Nephron (organoid): Measurements from ENCODE around the gene ANKH.

ENCODE experiments used
- H3K27ac Mint-ChIP-seq, 3 experiments: 2 replicates each; pipeline ENCODE4 v1.8.0; 2020; ENCODE audit warnings: mixed read lengths in 3 of 3, mild to moderate bottlenecking in 2 of 3, moderate library complexity in 1 of 3
- H3K27me3 Mint-ChIP-seq: 2 replicates; pipeline ENCODE4 v1.8.0; 2021; ENCODE audit warnings: low read depth, mild to moderate bottlenecking, moderate library complexity, mixed read lengths
- H3K36me3 Mint-ChIP-seq: 2 replicates; pipeline ENCODE4 v1.8.0; 2020; ENCODE audit warnings: low read depth, mixed read lengths
- H3K4me1 Mint-ChIP-seq: 2 replicates; pipeline ENCODE4 v1.8.0; 2020; ENCODE audit warnings: mixed read lengths
- H3K4me3 Mint-ChIP-seq, 3 experiments: 2 replicates each; pipeline ENCODE4 v1.8.0; 2020; ENCODE audit warnings: mild to moderate bottlenecking in 3 of 3, mixed read lengths in 3 of 3, moderate library complexity in 2 of 3
- H3K9me3 Mint-ChIP-seq: 2 replicates; pipeline ENCODE4 v1.8.0; 2020; ENCODE audit warnings: mixed read lengths
- TF ChIP-seq, protein P1 (sequence below), 3 experiments: fragments of 200-600 bp; sonication (generic); IDR thresholded peaks; one replicate each; pipeline ENCODE4 v1.5.0; 2021; ENCODE audit warnings: antibody characterized with exemption in 3 of 3; ENCODE audit not compliant: unreplicated experiment in 3 of 3

ANKH gene

GRCh38 chr5:14859150-14859549 lies 12.4 kb downstream of the ANKH start:
- no peaks in the 10 kb centered on the region for H3K4me1 Mint-ChIP-seq
- no peaks in the 10 kb centered on the region for H3K9me3 Mint-ChIP-seq
- H3K27me3 Mint-ChIP-seq = peaks cover 6% of the 10 kb centered on the region
- no peak overlapping the region for H3K4me3 Mint-ChIP-seq
- no peaks in the 10 kb centered on the region for H3K36me3 Mint-ChIP-seq
- TF ChIP-seq, protein P1, sequence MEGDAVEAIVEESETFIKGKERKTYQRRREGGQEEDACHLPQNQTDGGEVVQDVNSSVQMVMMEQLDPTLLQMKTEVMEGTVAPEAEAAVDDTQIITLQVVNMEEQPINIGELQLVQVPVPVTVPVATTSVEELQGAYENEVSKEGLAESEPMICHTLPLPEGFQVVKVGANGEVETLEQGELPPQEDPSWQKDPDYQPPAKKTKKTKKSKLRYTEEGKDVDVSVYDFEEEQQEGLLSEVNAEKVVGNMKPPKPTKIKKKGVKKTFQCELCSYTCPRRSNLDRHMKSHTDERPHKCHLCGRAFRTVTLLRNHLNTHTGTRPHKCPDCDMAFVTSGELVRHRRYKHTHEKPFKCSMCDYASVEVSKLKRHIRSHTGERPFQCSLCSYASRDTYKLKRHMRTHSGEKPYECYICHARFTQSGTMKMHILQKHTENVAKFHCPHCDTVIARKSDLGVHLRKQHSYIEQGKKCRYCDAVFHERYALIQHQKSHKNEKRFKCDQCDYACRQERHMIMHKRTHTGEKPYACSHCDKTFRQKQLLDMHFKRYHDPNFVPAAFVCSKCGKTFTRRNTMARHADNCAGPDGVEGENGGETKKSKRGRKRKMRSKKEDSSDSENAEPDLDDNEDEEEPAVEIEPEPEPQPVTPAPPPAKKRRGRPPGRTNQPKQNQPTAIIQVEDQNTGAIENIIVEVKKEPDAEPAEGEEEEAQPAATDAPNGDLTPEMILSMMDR (IDR thresholded peaks at IDR 0.05; ENCODE audit: unreplicated experiment in 3 of 3) = no peak
- no peak overlapping the region for H3K27ac Mint-ChIP-seq

GRCh38 chr5:14855366-14855765 lies 16.2 kb downstream of the ANKH start:
- H3K4me1 Mint-ChIP-seq = peaks cover 6% of the 10 kb centered on the region
- no peak overlapping the region for H3K4me3 Mint-ChIP-seq
- no peak overlapping the region for H3K27ac Mint-ChIP-seq
- H3K36me3 Mint-ChIP-seq = no peaks in the 10 kb centered on the region
- no peaks in the 10 kb centered on the region for H3K9me3 Mint-ChIP-seq
- no peaks in the 10 kb centered on the region for H3K27me3 Mint-ChIP-seq
- TF ChIP-seq, protein P1 (IDR thresholded peaks at IDR 0.05; ENCODE audit: unreplicated experiment in 3 of 3) = no peak

- no peaks in the 10 kb centered on the region for H3K27me3 Mint-ChIP-seq
- H3K4me3 Mint-ChIP-seq = no peak overlapping the region
- peaks cover 6% of the 10 kb centered on the region for H3K4me1 Mint-ChIP-seq
- H3K36me3 Mint-ChIP-seq = no peaks in the 10 kb centered on the region
- TF ChIP-seq, protein P1 (IDR thresholded peaks at IDR 0.05; ENCODE audit: unreplicated experiment in 3 of 3) = no peak
- no peak overlapping the region for H3K27ac Mint-ChIP-seq
- no peaks in the 10 kb centered on the region for H3K9me3 Mint-ChIP-seq
Observed at GRCh38 chr5:14854799-14855198, 16.8 kb downstream of the ANKH start.

GRCh38 chr5:14853685-14854084 lies 17.9 kb downstream of the ANKH start:
- TF ChIP-seq, protein P1 (IDR thresholded peaks at IDR 0.05; ENCODE audit: unreplicated experiment in 3 of 3) = no peak
- H3K4me3 Mint-ChIP-seq = no peak overlapping the region
- H3K9me3 Mint-ChIP-seq = no peaks in the 10 kb centered on the region
- H3K27me3 Mint-ChIP-seq = no peaks in the 10 kb centered on the region
- H3K36me3 Mint-ChIP-seq = no peaks in the 10 kb centered on the region
- peaks cover 6% of the 10 kb centered on the region for H3K4me1 Mint-ChIP-seq
- H3K27ac Mint-ChIP-seq = no peak overlapping the region

DNA sequence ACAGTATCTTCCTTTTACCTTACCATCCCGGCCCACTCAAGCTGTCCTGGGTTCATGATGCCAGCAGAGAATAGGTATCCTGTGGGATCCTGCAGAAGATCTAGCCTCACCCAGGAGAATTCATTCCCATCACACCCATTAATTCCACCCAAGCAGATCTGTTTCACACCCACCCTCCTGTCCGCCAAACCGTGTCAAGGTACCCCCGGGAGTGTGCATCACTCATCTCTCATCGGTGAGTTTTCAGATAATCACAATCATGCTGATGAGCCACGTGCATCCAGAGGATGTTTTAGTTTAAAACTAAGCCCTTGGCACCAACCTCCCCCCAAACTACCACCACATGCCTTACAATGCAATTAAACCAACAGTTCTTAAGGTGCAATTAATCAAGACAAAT lies 18.8 kb downstream of the ANKH start:
- no peak overlapping the region for H3K4me3 Mint-ChIP-seq
- no peaks in the 10 kb centered on the region for H3K9me3 Mint-ChIP-seq
- no peak overlapping the region for H3K27ac Mint-ChIP-seq
- peaks cover 6% of the 10 kb centered on the region for H3K4me1 Mint-ChIP-seq
- H3K36me3 Mint-ChIP-seq = no peaks in the 10 kb centered on the region
- H3K27me3 Mint-ChIP-seq = no peaks in the 10 kb centered on the region
- TF ChIP-seq, protein P1 (IDR thresholded peaks at IDR 0.05; ENCODE audit: unreplicated experiment in 3 of 3) = no peak

- Mint-ChIP-seq H3K9me3 (no peaks in the 10 kb centered on the region), H3K4me1 (peaks cover 6% of the 10 kb centered on the region), H3K36me3 (no peaks in the 10 kb centered on the region)
Observed at GRCh38 chr5:14851999-14852526, 19.5 kb downstream of the ANKH start.

More at GRCh38 chr5:14851999-14852526, 19.5 kb downstream of the ANKH start:
- H3K27ac Mint-ChIP-seq = no peak overlapping the region
- no peaks in the 10 kb centered on the region for H3K27me3 Mint-ChIP-seq
- no peak overlapping the region for H3K4me3 Mint-ChIP-seq
- TF ChIP-seq, protein P1 (IDR thresholded peaks at IDR 0.05; ENCODE audit: unreplicated experiment in 3 of 3) = no peak
